ENCODE results near the gene DNAJC11. TPM values are rescaled to one million over a fixed set of nuclear protein-coding genes. Genes with fewer than 3 reads are reported as not detected.
"Not testable (repeated sequence)": the region's sequence is repeated elsewhere in the genome, so short reads cannot be mapped to it uniquely, and the experiment has no call there.

Gene DNAJC11
- total and polyA plus RNA-seq, 2 experiments from 2014 or later: 35.3 to 39.5 TPM

DNA sequence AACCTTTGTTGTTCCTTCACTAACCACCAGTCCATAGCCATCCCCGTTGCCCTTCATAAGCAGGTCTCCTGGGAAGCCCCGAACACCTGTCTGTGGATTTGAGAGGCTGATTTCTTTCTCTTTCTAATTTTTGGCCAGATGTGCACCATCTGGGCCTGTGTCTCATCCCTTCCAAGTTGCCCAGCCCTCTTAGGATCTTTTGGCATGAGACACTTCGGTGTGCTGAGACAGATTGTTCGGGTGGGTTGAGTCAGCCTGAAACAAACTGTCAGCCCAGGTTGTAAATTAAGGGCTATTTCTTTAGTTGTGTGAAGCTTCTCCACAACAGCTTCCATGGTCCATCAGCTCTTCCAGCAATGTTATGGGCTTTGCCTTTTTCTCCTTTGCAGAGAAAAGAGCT lies 1.4 kb upstream of the DNAJC11 start:
- Histone ChIP-seq H3K27me3 (no peaks in the 10 kb centered on the region), H3K9me3 (ENCODE audit: low read depth) (no peaks in the 10 kb centered on the region), H3K27ac (no peak overlapping the region), H3K4me2 (no peak overlapping the region), H3K36me3 (replicated peaks; ENCODE audit: insufficient read depth, low read depth) (no peaks in the 10 kb centered on the region), H3K9me2 (replicated peaks; ENCODE audit: insufficient read depth) (no peaks in the 10 kb centered on the region), H3K4me3 (no peak overlapping the region), H4K20me1 (ENCODE audit: insufficient read depth, poor library complexity, severe bottlenecking) (no peaks in the 10 kb centered on the region), H3K4me1 (ENCODE audit: insufficient read depth) (peaks cover 10% of the 10 kb centered on the region), H2AFZ (no peak overlapping the region), H3K79me2 (peaks cover 35% of the 10 kb centered on the region)
- 94% methylated on average over 4 of the region's 4 CpGs for WGBS (ENCODE audit: low lambda C conversion rate, missing lambda C conversion rate)
- no peak for DNase-seq (ENCODE audit: low spot score)
- TF ChIP-seq EZH2phosphoT487 (IDR thresholded peaks at IDR 0.05; ENCODE audit: low read depth, severe bottlenecking, unreplicated experiment) (no peak), EZH2 (IDR thresholded peaks at IDR 0.05; ENCODE audit: borderline replicate concordance) (no peak)
- TF ChIP-seq, protein P1, sequence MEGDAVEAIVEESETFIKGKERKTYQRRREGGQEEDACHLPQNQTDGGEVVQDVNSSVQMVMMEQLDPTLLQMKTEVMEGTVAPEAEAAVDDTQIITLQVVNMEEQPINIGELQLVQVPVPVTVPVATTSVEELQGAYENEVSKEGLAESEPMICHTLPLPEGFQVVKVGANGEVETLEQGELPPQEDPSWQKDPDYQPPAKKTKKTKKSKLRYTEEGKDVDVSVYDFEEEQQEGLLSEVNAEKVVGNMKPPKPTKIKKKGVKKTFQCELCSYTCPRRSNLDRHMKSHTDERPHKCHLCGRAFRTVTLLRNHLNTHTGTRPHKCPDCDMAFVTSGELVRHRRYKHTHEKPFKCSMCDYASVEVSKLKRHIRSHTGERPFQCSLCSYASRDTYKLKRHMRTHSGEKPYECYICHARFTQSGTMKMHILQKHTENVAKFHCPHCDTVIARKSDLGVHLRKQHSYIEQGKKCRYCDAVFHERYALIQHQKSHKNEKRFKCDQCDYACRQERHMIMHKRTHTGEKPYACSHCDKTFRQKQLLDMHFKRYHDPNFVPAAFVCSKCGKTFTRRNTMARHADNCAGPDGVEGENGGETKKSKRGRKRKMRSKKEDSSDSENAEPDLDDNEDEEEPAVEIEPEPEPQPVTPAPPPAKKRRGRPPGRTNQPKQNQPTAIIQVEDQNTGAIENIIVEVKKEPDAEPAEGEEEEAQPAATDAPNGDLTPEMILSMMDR (IDR thresholded peaks at IDR 0.05; ENCODE audit: poor library complexity): no peak

- DNase-seq (ENCODE audit: low spot score): no peak
- Histone ChIP-seq H3K9me2 (replicated peaks; ENCODE audit: insufficient read depth) (no peaks in the 10 kb centered on the region), H3K4me3 (peak overlapping the region; percentile 100), H3K27me3 (no peaks in the 10 kb centered on the region), H2AFZ (peak overlapping the region; percentile 89), H3K4me2 (peak overlapping the region; percentile 92), H3K79me2 (peaks cover 44% of the 10 kb centered on the region), H4K20me1 (ENCODE audit: insufficient read depth, poor library complexity, severe bottlenecking) (no peaks in the 10 kb centered on the region), H3K27ac (peak overlapping the region; percentile 92), H3K4me1 (ENCODE audit: insufficient read depth) (peaks cover 10% of the 10 kb centered on the region), H3K9me3 (ENCODE audit: low read depth) (no peaks in the 10 kb centered on the region), H3K36me3 (replicated peaks; ENCODE audit: insufficient read depth, low read depth) (no peaks in the 10 kb centered on the region)
- WGBS (ENCODE audit: low lambda C conversion rate, missing lambda C conversion rate): 6% methylated on average over 23 of the region's 24 CpGs
- TF ChIP-seq EZH2phosphoT487 (IDR thresholded peaks at IDR 0.05; ENCODE audit: low read depth, severe bottlenecking, unreplicated experiment) (no peak), EZH2 (IDR thresholded peaks at IDR 0.05; ENCODE audit: borderline replicate concordance) (no peak)
- TF ChIP-seq, protein P1 (IDR thresholded peaks at IDR 0.05; ENCODE audit: poor library complexity): no peak
Measured at GRCh38 chr1:6700853-6701436, 671 bp downstream of the DNAJC11 start.

DNA sequence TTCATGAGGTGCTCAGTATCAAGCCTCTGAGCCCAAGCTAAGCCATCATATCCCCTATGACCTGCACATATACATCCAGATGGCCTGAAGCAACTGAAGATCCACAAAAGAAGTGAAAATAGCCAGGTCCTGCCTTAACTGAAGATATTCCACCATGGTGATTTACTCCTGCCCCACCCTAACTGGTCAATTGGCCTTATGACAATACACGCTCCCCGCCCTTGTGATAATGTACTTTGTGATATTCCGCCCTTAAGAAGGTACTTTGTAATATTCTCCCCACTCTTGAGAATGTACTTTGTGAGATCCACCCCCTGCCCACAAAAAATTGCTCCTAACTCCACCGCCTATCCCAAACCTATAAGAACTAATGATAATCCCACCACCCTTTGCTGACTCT lies 1.7 kb downstream of the DNAJC11 start:
- not testable (repeated sequence) for H3K36me3 ChIP-seq (replicated peaks; ENCODE audit: insufficient read depth, low read depth); H3K9me3 ChIP-seq (ENCODE audit: low read depth); H2AFZ ChIP-seq; DNase-seq (ENCODE audit: low spot score); H3K27ac ChIP-seq; H3K4me3 ChIP-seq; H3K9me2 ChIP-seq (replicated peaks; ENCODE audit: insufficient read depth); H4K20me1 ChIP-seq (ENCODE audit: insufficient read depth, poor library complexity, severe bottlenecking); H3K27me3 ChIP-seq
- Histone ChIP-seq H3K79me2 (peaks cover 49% of the 10 kb centered on the region), H3K4me1 (ENCODE audit: insufficient read depth) (peaks cover 10% of the 10 kb centered on the region), H3K4me2 (peak overlapping the region; percentile 92)
- WGBS (ENCODE audit: low lambda C conversion rate, missing lambda C conversion rate): 94% methylated on average over 4 of the region's 4 CpGs

DNA sequence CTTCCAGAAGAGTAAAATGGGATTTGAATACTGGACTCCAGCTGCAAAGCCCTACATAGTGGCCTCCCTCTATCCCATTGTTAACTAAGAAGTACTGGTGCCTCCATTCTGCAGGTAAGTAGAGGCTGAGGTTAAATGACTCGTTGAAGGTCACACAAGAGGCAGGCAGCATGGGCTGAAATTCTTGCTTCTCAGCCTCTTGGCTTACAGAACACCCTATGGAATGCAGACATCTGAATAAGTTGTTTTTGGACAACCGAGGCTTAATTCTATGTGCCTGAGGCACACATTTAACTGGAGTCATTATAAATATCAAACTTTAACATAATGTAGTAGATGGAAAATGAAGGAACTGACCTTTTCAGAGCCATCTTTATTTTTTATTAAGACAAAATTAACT lies 5.7 kb downstream of the DNAJC11 start:
- DNase-seq (ENCODE audit: low spot score): no peak
- H3K9me2 ChIP-seq (replicated peaks; ENCODE audit: insufficient read depth): no peaks in the 10 kb centered on the region
- peaks cover 10% of the 10 kb centered on the region for H3K4me1 ChIP-seq (ENCODE audit: insufficient read depth)
- no peaks in the 10 kb centered on the region for H3K9me3 ChIP-seq (ENCODE audit: low read depth)
- H3K27ac ChIP-seq: no peak overlapping the region
- no peaks in the 10 kb centered on the region for H3K27me3 ChIP-seq
- TF ChIP-seq, protein P1 (IDR thresholded peaks at IDR 0.05; ENCODE audit: poor library complexity): no peak
- H3K4me3 ChIP-seq: no peak overlapping the region
- H3K36me3 ChIP-seq (replicated peaks; ENCODE audit: insufficient read depth, low read depth): no peaks in the 10 kb centered on the region
- 89% methylated on average over 2 of the region's 2 CpGs for WGBS (ENCODE audit: low lambda C conversion rate, missing lambda C conversion rate)
- H4K20me1 ChIP-seq (ENCODE audit: insufficient read depth, poor library complexity, severe bottlenecking): no peaks in the 10 kb centered on the region
- peaks cover 68% of the 10 kb centered on the region for H3K79me2 ChIP-seq
- no peak overlapping the region for H3K4me2 ChIP-seq
- no peak overlapping the region for H2AFZ ChIP-seq

All from hepatocyte (in vitro differentiated cells).